NCI-H2081 (cell line): ENCODE data around the gene PTPN18.
"Not testable (repeated sequence)": the region's sequence is repeated elsewhere in the genome, so short reads cannot be mapped to it uniquely, and the experiment has no call there.

Experiments used
- DNase-seq, 2 experiments: peaks; one replicate each; lab custom pipeline; 2025; lab: John Stamatoyannopoulos, UW

Gene PTPN18, protein sequence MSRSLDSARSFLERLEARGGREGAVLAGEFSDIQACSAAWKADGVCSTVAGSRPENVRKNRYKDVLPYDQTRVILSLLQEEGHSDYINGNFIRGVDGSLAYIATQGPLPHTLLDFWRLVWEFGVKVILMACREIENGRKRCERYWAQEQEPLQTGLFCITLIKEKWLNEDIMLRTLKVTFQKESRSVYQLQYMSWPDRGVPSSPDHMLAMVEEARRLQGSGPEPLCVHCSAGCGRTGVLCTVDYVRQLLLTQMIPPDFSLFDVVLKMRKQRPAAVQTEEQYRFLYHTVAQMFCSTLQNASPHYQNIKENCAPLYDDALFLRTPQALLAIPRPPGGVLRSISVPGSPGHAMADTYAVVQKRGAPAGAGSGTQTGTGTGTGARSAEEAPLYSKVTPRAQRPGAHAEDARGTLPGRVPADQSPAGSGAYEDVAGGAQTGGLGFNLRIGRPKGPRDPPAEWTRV

DNA sequence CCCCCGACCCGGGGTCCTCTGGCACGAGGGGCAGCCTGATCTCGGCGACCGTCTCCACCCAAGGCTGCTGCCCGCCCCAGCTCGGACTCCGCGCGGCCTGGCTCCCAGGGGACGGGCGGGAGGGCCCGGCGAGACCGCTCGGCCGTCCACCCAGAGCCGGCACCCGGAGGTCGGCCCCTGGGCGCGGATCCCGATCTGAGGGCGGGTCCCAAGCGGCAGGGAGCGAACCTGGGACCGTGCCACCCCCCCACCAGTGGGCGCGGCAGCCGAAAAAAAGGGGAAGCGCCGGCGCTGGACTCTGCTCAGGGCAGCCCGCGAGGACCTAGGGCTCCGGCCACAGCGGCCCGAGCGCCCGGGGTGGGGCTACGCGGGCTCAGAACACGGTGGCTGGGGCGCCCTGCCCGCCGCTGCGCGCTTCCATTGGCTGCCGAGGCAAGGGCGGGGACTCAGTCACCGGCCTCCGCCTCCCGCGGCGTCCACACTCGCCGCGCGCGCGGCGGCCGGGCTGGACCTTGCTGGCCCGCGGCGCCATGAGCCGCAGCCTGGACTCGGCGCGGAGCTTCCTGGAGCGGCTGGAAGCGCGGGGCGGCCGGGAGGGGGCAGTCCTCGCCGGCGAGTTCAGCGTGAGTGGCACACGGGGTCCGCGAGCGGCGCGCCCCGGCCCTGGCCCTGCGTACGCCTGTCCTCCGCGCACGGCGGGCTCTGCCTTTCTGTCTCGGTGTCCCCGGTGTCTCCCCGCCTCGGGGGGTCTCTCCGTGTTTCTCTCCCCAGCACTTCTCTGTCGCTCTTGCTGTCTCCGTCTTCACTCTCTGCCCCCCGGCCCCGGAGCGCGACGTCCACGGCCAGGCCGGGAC, at the start of gene PTPN18:
TSS of gene PTPN18 (plus strand) at position 479 of the 854 bp plus-strand sequence. CDS start at position 531, 52 bp downstream.
- DNase-seq: peak; percentile 71 to 81

DNA sequence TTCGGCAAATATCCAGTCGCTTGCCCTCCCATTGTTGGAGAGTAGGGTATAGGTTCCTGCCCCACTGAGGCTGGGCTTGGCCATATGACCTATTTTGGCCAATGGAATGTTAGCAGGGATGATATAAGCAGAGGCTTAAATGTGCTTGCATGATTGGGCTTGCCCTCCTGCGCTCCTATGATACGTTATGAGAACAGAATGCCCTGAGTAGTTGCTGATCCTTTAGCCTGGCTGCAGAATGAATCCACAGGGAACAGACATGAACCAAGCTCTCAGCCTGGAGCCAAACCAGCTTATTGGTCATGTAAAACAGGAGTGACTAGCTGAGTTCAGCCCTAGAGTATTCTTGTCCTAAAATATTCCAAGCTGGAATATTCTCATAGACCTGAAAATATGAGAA, 48.0 kb upstream of the PTPN18 start:
- no peak for DNase-seq

DNA sequence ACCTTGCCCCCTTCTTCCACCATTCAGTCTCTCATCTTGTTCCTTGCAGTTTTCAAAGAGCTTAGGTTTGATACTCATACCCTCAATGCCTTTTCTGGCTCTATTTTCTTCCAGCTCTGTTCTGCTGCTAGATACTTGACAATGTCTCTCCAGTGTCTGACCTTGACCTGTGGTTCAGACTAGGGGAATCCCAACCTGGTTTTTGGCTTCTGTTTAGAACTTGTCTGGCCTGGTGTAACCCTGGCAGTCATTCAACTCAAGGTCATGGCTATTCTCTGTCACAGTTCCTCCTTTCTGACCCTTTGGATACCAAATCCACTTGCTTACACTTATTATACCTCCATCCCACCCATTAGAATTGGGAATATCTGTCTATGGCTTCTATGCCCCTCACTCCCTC, 45.0 kb upstream of the PTPN18 start:
- no peak for DNase-seq

DNA sequence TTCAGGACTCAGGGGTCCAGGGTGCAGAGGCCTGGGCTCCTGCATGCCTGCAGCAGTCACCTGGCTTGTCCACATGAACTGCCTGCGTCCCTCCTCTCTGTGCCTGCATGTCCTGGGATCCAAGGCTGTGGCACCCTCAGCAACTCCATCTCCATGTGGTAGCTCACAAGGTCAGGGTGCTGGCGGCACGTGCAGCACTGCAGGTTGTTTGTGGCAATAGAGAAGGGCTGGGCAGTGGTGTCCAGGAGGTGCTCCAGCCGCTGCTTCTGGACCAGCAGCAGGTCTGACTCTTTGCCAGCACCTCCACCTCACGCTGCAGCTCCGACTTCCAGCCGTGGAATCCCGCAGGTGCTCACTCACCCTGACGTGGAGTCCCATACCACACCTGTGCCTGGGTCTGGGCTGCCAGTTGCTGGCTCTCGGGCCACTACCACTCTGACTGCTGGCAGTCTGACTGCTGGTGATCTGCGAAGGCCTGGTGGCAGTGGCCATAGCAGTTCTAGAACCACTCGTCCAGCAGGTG, 42.0 kb upstream of the PTPN18 start:
- DNase-seq: no peak

DNA sequence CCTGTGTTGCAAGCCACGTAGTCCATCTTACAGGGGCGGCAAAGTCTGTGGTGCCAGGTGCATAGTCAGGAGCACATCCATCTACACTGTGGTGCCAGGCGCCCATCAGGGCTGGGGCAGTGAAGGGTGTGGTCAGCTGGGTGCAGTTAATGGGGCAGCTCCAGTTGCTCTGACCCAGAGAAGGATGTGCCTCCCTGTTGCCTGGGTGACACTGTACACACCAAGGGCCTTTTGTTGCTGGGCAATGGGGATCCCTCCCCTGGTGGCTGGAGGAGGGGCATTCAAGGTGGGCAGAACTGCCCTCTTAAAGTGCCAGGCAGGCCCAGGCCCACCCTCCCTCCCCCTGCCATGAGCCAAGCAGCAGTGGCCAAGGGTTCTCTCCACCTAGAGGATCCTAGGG, 41.5 kb upstream of the PTPN18 start:
- no peak for DNase-seq

DNA sequence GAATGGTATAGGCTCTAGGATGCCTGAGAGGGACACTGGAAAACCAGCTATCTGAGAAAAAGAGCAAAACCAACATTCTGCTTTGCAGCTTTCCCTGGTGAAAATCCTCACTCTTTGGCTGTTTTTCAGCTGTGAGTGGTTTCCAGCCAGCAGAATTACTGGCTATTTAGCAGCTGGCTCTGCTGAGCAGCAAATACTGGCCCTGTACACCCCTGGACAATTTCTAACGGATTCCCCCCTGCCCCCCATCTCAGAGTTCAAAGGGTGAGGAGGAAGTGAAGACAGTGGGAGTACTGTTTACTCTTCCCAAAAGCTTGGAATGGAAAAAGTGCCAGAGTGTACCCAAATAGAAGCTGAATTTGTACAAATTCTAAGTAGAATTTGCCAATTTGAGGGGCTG, 39.3 kb upstream of the PTPN18 start:
- no peak for DNase-seq

DNA sequence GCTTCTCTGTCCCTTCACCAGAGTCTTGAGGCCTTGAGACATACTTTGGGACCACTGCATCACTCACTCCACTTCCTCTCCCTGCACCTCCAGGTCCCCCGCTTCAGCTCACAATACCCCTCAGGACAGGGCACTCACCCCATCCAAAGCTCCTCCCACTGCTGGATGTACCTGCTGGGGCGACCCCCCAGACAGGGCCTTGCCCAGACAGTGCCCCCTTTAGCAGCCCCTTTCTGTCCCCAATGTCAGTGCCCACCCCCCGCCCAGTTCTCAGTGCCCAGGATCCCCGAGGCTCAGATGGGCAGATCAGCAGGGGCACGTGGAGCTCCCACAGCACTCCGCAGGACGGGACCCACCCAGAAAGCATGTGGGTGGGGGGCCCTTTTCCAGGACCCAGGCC, 37.0 kb upstream of the PTPN18 start:
- DNase-seq: no peak

DNA sequence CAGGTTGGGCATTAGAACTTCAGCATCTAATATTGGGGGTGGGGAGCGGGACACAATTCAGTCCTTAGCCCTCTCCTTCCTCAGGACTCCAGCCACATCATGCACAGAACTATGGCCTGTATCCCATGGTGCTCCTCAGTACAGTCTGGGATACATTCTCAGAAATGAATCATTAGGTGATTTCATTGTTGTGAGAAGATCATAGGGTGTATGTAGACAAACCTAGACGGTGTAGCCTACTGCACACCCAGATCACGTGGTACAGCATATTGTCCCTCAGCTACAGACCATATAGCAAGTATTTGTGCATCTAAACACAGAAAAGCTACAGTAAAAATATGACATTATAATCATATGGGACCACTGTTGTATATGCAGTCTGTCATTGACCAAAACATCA, 36.3 kb upstream of the PTPN18 start:
- DNase-seq: no peak

DNA sequence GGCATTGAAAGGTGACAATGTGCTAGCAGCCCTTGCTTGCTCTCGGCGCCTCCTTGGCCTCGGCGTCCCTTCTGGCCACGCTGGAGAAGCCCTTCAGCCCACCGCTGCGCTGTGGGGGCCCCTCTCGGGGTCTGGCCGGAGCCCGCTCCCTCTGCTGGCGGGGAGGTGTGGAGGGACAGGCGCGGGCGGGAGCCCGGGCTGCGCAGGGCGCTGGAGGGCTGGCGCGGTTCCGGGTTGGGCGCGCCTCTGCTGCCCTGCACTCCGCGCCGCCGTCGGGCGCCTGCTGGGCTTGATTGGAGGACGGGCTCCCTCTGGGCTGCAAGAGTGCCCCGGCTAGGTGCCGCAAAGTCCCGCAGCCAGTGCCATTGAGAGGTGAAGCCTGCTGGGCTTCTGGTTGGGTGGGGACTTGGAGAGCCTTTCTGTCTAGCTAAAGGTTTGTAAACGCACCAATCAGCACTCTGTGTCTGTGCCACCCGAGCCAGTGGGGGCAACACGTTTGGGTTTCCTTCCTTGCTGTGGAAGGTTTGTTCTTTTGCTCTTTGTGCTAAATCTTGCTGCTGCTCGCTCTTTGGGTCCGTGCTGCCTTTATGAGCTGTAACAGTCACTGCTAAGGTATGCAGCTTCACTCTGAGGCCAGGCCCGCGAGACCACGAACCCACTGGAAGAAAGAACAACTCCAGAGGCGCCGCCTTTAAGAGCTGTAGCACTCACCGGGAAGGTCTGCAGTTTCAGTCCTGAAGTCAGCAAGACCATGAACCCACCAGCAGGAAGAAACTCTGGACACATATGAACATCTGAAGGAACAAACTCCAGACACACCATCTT, 27.9 kb upstream of the PTPN18 start:
- no peak for DNase-seq

DNA sequence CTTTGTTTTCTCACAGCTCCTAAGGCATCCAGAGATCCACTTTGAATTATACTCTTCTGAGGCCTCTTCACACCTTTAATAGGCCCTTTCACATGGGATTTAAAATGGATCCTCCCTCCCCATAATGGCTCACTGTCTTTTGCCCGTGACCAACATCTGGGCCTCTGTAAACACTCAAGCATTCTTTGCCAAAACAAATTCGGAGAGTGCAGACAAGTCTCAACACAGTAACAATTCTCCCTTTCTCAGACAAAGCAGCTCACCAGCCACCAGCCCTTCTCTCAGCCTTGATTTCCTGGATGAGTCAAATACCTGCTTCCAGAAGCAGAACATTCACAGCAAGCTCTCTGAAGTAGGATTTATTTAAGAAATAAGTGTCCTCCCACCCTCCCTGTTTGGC, 27.1 kb upstream of the PTPN18 start:
- peak in 1 of 2 experiments; percentile 21 for DNase-seq

DNA sequence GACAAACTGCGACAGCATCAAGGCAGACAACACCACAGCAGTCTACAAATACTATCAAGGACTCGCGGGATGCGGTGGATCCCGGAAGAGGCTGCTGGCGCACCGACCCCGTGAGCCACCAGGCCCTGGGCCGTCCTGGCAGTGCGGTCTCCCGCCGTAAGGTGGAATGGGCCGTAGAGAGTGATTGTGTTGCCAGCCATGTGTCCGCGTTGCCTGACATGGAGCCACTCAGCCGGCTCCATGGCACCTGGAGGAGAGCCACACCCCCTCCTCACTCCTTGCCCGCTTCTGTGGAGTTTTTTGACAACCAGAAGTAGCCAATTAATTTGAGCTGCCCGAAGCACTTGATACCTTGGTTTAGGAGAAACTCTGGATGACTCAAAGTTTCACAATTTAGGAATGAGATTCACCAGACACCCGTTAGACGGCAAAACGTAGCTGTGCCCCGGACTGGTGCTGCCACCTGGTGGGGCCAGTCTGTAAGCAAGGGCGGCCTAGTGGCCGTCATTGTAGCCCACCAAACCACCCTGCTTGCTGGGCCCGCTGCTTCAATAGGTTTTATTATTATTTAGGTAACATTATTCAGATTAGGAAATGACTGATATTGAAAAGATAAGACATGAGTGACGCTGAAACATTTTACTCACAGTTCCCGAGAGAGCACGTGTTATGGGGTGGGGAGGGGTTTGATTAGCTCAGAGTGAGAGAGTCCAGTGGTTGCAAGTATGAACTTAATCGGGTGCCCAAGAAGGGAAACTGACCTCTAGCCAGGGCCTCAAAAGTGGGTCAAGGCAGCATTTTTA, 23.4 kb upstream of the PTPN18 start:
- peak; percentile 63 to 68 for DNase-seq

DNA sequence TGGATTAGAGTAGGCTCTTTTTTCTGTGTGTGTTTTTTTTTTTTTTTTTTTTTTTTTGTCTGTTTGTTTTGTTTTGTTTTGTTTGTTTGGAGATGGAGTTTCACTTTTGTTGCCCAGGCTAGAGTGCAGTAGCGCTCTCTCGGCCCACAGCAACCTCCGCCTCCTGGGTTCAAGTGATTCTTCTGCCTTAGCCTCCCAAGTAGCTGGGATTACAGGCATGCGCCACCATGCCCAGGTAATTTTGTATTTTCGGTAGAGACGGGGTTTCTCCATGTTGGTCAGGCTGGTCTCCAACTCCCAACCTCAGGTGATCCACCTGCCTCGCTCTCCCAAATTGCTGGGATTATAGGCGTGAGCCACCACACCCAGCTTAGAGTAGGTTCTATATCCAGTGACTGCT, 22.6 kb upstream of the PTPN18 start:
- not testable (repeated sequence) for DNase-seq

DNA sequence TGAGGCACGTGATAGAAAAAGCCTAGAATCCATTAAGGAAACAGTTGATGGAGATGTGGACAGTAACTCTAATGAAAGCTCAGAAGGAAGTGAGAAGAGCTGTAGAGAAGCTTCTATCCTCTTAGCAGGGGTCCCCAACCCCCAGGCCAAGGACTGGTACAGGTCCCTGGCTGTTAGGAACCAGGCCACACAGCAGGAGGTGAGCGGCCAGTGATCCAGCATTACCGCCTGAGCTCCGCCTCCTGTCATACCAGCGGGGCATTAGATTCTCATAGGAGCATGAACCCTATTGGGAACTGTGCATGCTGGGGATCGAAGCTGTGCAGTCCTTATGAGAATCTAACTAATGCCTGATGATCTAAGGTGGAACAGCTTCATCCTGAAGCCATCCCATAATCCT, 21.8 kb upstream of the PTPN18 start:
- no peak for DNase-seq

DNA sequence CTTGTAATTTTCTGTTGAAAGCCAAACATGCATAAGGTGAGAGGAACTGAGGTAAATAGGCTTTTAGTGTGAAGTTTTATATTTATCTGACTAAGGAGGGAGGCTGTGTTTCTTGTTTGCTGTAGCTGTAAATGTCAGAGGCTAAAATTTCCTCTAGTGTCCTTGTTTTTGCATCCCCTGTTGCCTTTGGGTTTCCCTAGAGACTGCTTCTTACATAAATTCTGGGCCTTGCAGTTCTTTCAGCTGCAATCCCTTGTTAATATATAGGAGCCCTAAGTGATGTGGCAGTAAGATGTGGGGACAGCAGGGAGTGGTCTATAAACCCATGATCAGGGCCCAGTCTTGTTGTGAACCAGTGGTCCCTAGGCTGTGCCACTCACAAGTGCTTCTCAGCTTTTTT, 20.6 kb upstream of the PTPN18 start:
- no peak for DNase-seq

DNA sequence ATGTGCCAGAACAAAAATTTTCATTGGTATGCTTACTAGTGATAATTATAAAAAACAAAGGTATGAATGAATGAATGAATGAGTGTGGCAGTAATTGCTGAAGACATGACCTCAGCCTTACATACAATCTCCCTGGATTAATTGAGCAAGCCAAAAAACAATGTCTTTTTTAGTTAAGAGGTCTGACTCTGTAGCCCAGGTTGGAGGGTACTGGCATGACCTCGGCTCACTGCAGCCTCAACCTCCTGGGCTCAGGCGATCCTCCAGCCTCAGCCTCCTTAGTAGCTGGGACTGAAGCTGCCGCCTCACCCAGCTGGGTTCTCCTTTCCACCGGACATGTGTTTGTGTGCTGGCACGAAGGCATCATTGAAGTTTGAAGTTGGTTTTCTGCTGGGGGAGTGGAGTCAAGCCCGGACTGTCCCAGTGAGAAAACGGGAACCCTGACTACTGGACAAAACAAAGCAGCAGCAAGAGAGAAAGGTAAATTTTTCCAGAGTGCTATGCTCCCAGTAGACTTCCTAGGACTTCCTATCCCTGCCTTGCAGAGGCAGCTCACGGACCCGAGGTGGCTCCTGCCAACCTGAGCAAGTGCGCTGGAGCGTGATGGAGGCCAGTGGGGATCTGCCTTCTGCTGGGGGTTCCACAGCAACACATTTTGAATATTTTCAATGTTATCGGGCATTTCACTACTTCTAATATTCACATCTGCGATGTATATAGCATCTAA, 19.5 kb upstream of the PTPN18 start:
- DNase-seq: no peak

DNA sequence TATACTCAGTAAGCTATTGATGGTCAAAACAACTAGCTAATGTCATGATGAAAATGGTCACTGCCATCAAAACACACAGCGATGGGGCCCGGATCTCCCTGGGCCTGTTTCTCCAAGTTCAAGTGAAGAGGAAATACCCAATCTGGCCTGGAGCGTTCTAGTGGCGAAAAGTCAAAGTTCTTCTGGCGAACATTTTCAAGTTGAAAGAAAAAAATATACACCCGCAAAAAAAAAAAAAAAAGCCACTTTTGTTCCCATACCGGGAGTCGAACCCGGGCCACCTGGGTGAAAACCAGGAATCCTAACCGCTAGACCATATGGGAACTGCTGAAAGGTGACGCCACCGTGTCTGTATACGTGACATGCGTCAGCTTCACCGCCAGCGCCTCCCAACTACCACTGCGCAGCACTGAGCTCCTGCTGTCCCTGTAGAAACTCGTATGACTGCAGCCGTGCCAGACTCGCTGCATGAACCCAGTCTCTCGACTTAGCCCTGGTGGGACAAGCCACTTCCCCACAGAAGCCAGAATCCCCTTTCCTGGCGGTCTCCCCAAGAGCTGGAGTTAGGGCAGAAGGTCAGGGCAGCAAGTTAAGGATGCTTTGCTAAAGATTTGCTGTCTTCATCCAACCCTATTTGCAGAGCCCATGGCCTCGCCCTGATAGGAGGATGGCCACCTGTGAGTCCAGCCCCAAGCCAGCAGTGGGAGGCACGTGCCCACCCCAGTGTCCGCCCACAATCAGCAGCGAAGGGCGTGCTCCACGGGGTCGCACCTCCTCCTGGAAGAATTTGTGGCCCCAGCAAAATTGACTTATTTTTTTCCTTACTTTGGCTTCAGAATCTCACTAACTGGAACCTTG, 18.8 kb upstream of the PTPN18 start:
- DNase-seq: peak; percentile 78 to 85

DNA sequence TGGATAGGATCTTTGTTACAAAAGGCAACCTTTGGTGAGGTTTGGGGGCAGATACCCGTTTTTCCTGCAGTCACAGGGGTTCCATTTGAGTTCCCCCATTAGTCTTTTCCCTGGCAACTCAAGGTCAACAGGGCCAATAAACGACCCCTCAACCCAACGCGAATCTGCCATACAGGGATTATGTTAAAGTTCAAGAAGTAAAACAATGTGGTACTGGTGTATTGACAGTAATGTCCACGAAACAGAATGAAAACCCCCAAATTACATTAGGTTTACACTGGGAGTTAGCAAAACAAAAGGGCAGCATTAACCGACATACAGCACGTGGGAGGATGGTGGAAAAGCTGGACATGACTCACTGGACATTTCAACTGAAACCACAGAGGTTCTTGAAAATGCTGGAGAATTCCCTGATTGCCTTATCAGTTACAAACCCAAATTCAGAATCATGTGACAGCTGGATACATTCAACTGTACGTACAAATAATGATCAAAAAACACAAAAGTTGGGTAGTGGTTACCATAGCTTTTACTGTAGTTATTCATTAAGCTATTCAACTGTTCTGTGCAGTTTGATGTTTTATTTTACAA, 18.0 kb upstream of the PTPN18 start:
- no peak for DNase-seq

DNA sequence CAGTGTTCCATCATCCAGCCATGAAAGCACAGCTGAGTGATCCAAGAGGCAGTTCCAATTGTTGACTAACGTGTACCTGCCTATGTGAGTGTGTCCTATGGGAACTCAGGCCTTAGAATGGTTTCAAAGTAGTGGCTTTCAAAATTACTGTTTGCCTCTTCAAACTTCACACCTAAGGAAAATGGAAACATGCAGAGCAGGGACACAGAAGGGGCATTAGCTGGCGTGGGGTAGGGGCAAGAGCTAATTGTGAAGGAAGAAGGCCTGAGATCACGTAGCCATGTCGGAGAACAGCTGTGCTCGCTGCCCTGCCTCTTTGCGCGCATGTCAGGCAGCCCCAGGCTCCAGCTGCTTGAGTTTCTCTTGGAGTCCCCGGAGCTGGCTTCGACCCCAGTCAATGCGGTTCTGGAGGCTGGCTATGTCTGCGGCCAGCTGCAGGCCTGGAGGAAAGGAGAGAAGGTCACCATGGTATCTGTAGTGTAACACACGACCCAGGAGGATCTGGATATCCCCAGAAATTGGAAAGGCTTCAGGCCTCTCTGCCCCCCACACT, 17.0 kb upstream of the PTPN18 start:
- no peak for DNase-seq
